HepG2 (cell line): ENCODE results near the gene EIF2AK2. TPM values are rescaled to one million over a fixed set of nuclear protein-coding genes. Genes with fewer than 3 reads are reported as not detected.
A peak's percentile ranks its signal among the peaks of the same experiment; 100 is the strongest.

Experiments used
- ATF3 ChIP-seq: sonication (generic); formaldehyde crosslinking; IDR thresholded peaks from 2 replicates; pipeline ENCODE4 v1.4.0; 2020; ENCODE audit warnings: missing genetic modification reagents
- ATF4 ChIP-seq, 2 experiments: fragments of 450-650 bp in 1 of 2; sonication (generic) in 1 of 2; formaldehyde crosslinking; IDR thresholded peaks; 2 replicates each; pipeline versions ENCODE4 v1.5.0 to v1.8.0; 2020 to 2022; ENCODE audit warnings: mild to moderate bottlenecking in 1 of 2, missing genetic modification reagents in 1 of 2
- BCL6 ChIP-seq: IDR thresholded peaks from 2 replicates; pipeline ENCODE4 v1.6.1; 2016; ENCODE audit warnings: missing genetic modification reagents, missing compliant biosample characterization
- CEBPG ChIP-seq: IDR thresholded peaks from 2 replicates; pipeline ENCODE4 v1.6.1; 2016
- IRX3 ChIP-seq: sonication (generic); formaldehyde crosslinking; IDR thresholded peaks from 2 replicates; pipeline ENCODE4 v1.8.1; 2023; ENCODE audit warnings: mild to moderate bottlenecking, low read depth, missing genetic modification reagents, borderline replicate concordance
- MIER3 ChIP-seq: IDR thresholded peaks from 2 replicates; pipeline ENCODE4 v1.6.1; 2016; ENCODE audit warnings: missing compliant biosample characterization, borderline replicate concordance
- MXD4 ChIP-seq: IDR thresholded peaks from 2 replicates; pipeline ENCODE4 v1.6.1; 2016; ENCODE audit warnings: mild to moderate bottlenecking, missing biosample characterization, missing genetic modification reagents
- NFRKB ChIP-seq: fragments of 450-650 bp; IDR thresholded peaks from 2 replicates; pipeline ENCODE4 v1.6.1; 2017
- RARA ChIP-seq: IDR thresholded peaks from 2 replicates; pipeline ENCODE4 v1.6.1; 2016; ENCODE audit warnings: missing genetic modification reagents, missing compliant biosample characterization
- RNF2 ChIP-seq: fragments of 450-650 bp; conservative IDR thresholded peaks from 2 replicates; pipeline ENCODE4 v1.6.1; 2016; ENCODE audit warnings: low read depth
- SALL1 ChIP-seq: sonication (generic); formaldehyde crosslinking; IDR thresholded peaks from 2 replicates; pipeline ENCODE4 v1.8.0; 2022; ENCODE audit warnings: mild to moderate bottlenecking, missing genetic modification reagents
- STAT5B ChIP-seq: sonication (generic); formaldehyde crosslinking; IDR thresholded peaks from 2 replicates; pipeline ENCODE4 v1.4.0; 2020; ENCODE audit warnings: missing genetic modification reagents
- TGIF2 ChIP-seq: IDR thresholded peaks from 2 replicates; pipeline ENCODE4 v1.6.1; 2016; ENCODE audit warnings: control low read depth, missing compliant biosample characterization
- ZNF235 ChIP-seq: sonication (generic); formaldehyde crosslinking; IDR thresholded peaks from 2 replicates; pipeline ENCODE4 v1.8.1; 2023; ENCODE audit warnings: mild to moderate bottlenecking, missing genetic modification reagents, borderline replicate concordance
- ZNF383 ChIP-seq: sonication (generic); formaldehyde crosslinking; IDR thresholded peaks from 2 replicates; pipeline ENCODE4 v1.4.0; 2020; ENCODE audit warnings: missing genetic modification reagents, mild to moderate bottlenecking, borderline replicate concordance
- ZNF451 ChIP-seq: sonication (generic); formaldehyde crosslinking; IDR thresholded peaks from 2 replicates; pipeline ENCODE4 v1.5.0; 2020; ENCODE audit warnings: mild to moderate bottlenecking, missing genetic modification reagents
- ZNF501 ChIP-seq: sonication (generic); formaldehyde crosslinking; IDR thresholded peaks from 2 replicates; pipeline ENCODE4 v1.5.1; 2020; ENCODE audit warnings: mild to moderate bottlenecking, moderate library complexity, missing genetic modification reagents
- ZNF503 ChIP-seq: sonication (generic); formaldehyde crosslinking; IDR thresholded peaks from 2 replicates; pipeline ENCODE4 v1.4.0; 2020; ENCODE audit warnings: missing genetic modification reagents
- ZNF512B ChIP-seq: sonication (generic); formaldehyde crosslinking; IDR thresholded peaks from 2 replicates; pipeline ENCODE4 v1.5.1; 2020; ENCODE audit warnings: missing genetic modification reagents, mild to moderate bottlenecking, borderline replicate concordance
- ZNF513 ChIP-seq: sonication (generic); formaldehyde crosslinking; conservative IDR thresholded peaks from 2 replicates; pipeline ENCODE4 v1.5.0; 2020; ENCODE audit warnings: missing genetic modification reagents
- ZNF576 ChIP-seq: sonication (generic); formaldehyde crosslinking; IDR thresholded peaks from 2 replicates; pipeline ENCODE4 v1.4.0; 2020; ENCODE audit warnings: mild to moderate bottlenecking, missing genetic modification reagents
- ZNF781 ChIP-seq: sonication (generic); formaldehyde crosslinking; IDR thresholded peaks from 2 replicates; pipeline ENCODE4 v1.5.1; 2020; ENCODE audit warnings: borderline replicate concordance, mild to moderate bottlenecking, missing genetic modification reagents; ENCODE audit errors: not compliant biosample characterization
- ZNF891 ChIP-seq: sonication (generic); formaldehyde crosslinking; IDR thresholded peaks from 2 replicates; pipeline ENCODE4 v1.5.0; 2020; ENCODE audit warnings: mild to moderate bottlenecking, missing genetic modification reagents
- polyA plus RNA-seq, 8 experiments: library from polyadenylated mRNA; depleted of rRNA in 3 of 8; stranded (reverse) in 7 of 8; unstranded in 1 of 8; fragments of >200 nt; fragmentation: Illumina TruSeq in 4 of 8; extraction: Trizol in 4 of 8; gene quantifications; 2 replicates each; pipeline versions ENCODE4 v1.2.1 to v1.2.3, GENCODE V29; 2011 to 2016; ENCODE audit warnings: low read depth in 4 of 8, missing spikeins in 1 of 8, mixed read lengths in 1 of 8; ENCODE audit not compliant: insufficient read depth in 1 of 8
- total RNA-seq, 5 experiments: library from RNA; depleted of rRNA; stranded (reverse); fragments of >200 nt; fragmentation: Illumina TruSeq; extraction: Trizol; gene quantifications; 2 replicates each; pipeline ENCODE4 v1.2.3, GENCODE V29; 2016; ENCODE audit warnings: low read depth in 1 of 5

EIF2AK2 gene
- total and polyA plus RNA-seq, 2 of the 13 experiments (the other 11 are each of a cell fraction or from before 2014, with no cell fraction given), result 10.2 to 26.1 TPM

GRCh38 chr2:37189452-37190153 is 32.8 kb upstream of the EIF2AK2 start (continued):
- TF ChIP-seq ZNF512B (CRISPR knock-in tag) (no peak), CEBPG (CRISPR knock-in tag) (0 out of 2 replicates have a peak, but pooled peaks have one; percentile 36), ZNF503 (CRISPR knock-in tag) (no peak), ZNF781 (CRISPR knock-in tag) (no peak), ZNF513 (CRISPR knock-in tag) (no peak), RARA (CRISPR knock-in tag) (peak; percentile 73), BCL6 (CRISPR knock-in tag) (peak; percentile 41; the same call in 1 of the 2 replicates), STAT5B (CRISPR knock-in tag) (no peak), ZNF383 (no peak), MIER3 (0 out of 2 replicates have a peak, but pooled peaks have one; percentile 29), ZNF576 (no peak), ZNF891 (CRISPR knock-in tag) (no peak), SALL1 (CRISPR knock-in tag) (peak; percentile 63), ATF4 (CRISPR knock-in tag; IDR thresholded peaks at IDR 0.05) (no peak), ZNF451 (no peak), NFRKB (no peak), ZNF235 (CRISPR knock-in tag) (no peak), ZNF501 (CRISPR knock-in tag) (peak; percentile 61; the same call in 1 of the 2 replicates), RNF2 (0 out of 2 replicates have a peak, but pooled peaks have one; percentile 54), TGIF2 (peak; percentile 35; the same call in 1 of the 2 replicates), IRX3 (CRISPR knock-in tag) (no peak), ATF3 (CRISPR knock-in tag) (peak; percentile 75), MXD4 (CRISPR knock-in tag) (no peak)
